Measurements from ENCODE around the gene SMAD4.
"Not testable (repeated sequence)": the region's sequence is repeated elsewhere in the genome, so short reads cannot be mapped to it uniquely, and the experiment has no call there.

Gene SMAD4

GRCh38 chr18:51107082-51107481 lies 77.1 kb downstream of the SMAD4 start:
- H3K4me3 ChIP-seq (ENCODE audit: control insufficient read depth, low read depth, low read length), result no peak overlapping the region
- no peak for TF ChIP-seq CTCF (conservative IDR thresholded peaks at IDR 0.05; ENCODE audit: control insufficient read depth, insufficient read depth, low read depth, low read length)
- no peak for DNase-seq (ENCODE audit: low read depth)

GRCh38 chr18:51107598-51108305 lies 77.7 kb downstream of the SMAD4 start:
- TF ChIP-seq CTCF (conservative IDR thresholded peaks at IDR 0.05; ENCODE audit: control insufficient read depth, insufficient read depth, low read depth, low read length), result no peak
- no peak overlapping the region for H3K4me3 ChIP-seq (ENCODE audit: control insufficient read depth, low read depth, low read length)
- DNase-seq (ENCODE audit: low read depth), result no peak

- no peak for TF ChIP-seq CTCF (conservative IDR thresholded peaks at IDR 0.05; ENCODE audit: control insufficient read depth, insufficient read depth, low read depth, low read length)
- DNase-seq (ENCODE audit: low read depth), result no peak
- H3K4me3 ChIP-seq (ENCODE audit: control insufficient read depth, low read depth, low read length), result no peak overlapping the region
Observed at GRCh38 chr18:51108330-51108729, 78.3 kb downstream of the SMAD4 start.

GRCh38 chr18:51110073-51110797 lies 80.2 kb downstream of the SMAD4 start:
- peak; percentile 77 for TF ChIP-seq CTCF (conservative IDR thresholded peaks at IDR 0.05; ENCODE audit: control insufficient read depth, insufficient read depth, low read depth, low read length)
- no peak overlapping the region for H3K4me3 ChIP-seq (ENCODE audit: control insufficient read depth, low read depth, low read length)
- DNase-seq (ENCODE audit: low read depth), result peak; percentile 28

GRCh38 chr18:51111633-51112355 lies 81.8 kb downstream of the SMAD4 start:
- not testable (repeated sequence) for H3K4me3 ChIP-seq (ENCODE audit: control insufficient read depth, low read depth, low read length); DNase-seq (ENCODE audit: low read depth)

- DNase-seq (ENCODE audit: low read depth); H3K4me3 ChIP-seq (ENCODE audit: control insufficient read depth, low read depth, low read length): not testable (repeated sequence)
Observed at GRCh38 chr18:51116996-51117395, 87.0 kb downstream of the SMAD4 start.

- DNase-seq (ENCODE audit: low read depth); H3K4me3 ChIP-seq (ENCODE audit: control insufficient read depth, low read depth, low read length): not testable (repeated sequence)
Observed at GRCh38 chr18:51119561-51119960, 89.5 kb downstream of the SMAD4 start.

- not testable (repeated sequence) for DNase-seq (ENCODE audit: low read depth); H3K4me3 ChIP-seq (ENCODE audit: control insufficient read depth, low read depth, low read length)
Observed at GRCh38 chr18:51119976-51120375, 90.0 kb downstream of the SMAD4 start.

Data from fibroblast of mammary gland (primary cell).